GM18873 (cell line): ENCODE measurements around the gene SPATA1.
"Not testable (repeated sequence)": the region's sequence is repeated elsewhere in the genome, so short reads cannot be mapped to it uniquely, and the experiment has no call there.

ENCODE experiments used
- ATAC-seq: cut with Tn5 transposase; IDR thresholded peaks from one replicate; pipeline ENCODE4 v1.9.1; 2021; ENCODE audit warnings: mild to moderate bottlenecking, moderate library complexity, moderate number of reproducible peaks; ENCODE audit not compliant: unreplicated experiment, low FRiP score

SPATA1 gene

GRCh38 chr1:84584126-84584525 lies 77.9 kb downstream of the SPATA1 start:
- peak; percentile 49 for ATAC-seq

DNA sequence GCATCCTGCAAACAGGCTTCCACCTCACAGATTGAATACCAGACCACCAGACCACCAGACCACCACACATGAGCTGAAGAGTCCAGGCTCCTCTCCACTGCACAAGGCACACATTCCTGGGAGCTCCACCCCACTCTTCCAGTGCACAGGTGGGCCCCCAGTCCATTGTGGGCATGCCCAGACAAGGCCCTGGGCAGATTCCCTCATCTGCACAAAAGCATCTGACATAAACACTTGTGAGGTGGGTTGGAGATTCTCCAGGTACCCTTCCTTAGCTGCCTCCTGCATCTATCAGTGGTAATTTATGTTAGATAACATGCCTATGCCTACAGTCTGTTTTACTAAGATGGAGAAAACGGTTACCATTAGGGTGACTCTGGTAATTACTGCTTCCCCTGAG lies 79.6 kb downstream of the SPATA1 start:
- ATAC-seq = no peak

DNA sequence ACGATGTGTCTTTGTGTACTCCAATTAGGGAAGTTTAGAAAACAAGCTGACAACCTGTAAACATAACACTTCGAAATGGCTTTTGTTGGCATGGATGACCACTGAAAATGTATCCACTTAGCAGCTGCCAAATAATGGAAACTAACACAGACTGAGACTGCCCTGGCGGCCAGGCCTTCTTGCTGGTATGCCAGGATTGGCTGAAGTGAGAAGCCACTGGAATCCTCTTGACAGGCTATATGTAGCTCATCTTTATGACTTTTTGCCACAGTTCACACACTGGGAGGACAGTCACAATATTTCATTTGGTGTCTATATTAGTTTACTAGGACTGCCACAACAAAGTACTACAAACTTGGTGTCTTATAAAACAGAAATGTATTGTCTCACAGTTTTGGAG lies 80.9 kb downstream of the SPATA1 start:
- ATAC-seq = no peak

DNA sequence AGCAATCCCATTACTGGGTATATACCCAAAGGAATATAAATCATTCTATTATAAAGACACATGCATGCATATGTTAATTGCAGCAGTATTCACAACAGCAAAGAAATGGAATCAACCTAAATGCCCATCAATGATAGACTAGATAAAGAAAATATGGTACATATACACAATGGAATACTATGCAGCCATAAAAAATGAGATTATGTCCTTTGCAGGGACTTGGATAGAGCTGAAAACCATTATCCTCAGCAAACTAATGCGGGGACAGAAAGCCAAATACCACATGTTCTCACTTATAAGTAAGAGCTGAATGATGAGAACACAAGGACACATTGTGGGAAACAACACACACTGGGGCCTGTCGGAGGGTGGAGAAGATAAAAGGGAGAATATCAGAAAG lies 88.8 kb downstream of the SPATA1 start:
- not testable (repeated sequence) for ATAC-seq

- no peak for ATAC-seq
Observed at GRCh38 chr1:84597011-84597410, 90.8 kb downstream of the SPATA1 start.

DNA sequence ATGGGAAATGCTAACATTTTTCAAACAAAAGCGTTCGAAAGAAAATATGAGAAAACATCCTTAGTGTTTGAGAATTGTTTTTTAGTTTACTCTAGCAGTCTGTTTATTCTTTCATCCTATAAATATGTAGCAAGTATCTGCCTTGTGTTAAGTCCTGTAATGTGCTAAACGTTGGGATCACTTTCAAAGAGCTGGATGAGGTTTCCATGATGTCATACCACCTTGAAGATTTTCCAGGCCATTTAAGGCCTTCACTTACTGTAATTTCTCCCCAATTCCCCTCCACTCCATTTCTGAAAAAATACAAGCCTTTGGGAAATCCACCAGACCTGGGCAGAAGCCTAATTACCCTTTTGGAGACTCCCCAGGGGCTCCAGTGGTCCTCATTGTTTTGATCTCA lies 92.2 kb downstream of the SPATA1 start:
- no peak for ATAC-seq

- peak; percentile 76 for ATAC-seq
Observed at GRCh38 chr1:84598846-84599741, 92.9 kb downstream of the SPATA1 start.

DNA sequence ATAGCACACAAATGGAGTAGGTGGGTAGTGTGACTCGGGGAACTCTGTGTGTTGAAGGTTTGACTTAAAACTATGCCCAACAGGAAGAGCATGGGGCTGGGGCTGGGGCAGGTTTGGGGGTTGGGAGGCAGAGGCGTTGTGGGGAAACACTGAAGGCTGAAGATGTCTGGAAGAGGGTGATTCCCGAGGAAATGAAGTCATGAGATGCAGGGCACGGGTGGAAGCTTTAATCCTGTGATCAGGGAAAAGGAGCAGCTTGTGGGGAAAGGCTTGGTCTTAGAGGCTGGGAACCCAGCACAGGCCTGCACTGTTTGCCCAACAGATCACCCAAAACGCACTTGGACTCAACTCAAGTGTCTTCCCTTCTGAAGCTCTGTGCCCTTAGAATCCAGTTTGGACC lies 94.6 kb downstream of the SPATA1 start:
- no peak for ATAC-seq

DNA sequence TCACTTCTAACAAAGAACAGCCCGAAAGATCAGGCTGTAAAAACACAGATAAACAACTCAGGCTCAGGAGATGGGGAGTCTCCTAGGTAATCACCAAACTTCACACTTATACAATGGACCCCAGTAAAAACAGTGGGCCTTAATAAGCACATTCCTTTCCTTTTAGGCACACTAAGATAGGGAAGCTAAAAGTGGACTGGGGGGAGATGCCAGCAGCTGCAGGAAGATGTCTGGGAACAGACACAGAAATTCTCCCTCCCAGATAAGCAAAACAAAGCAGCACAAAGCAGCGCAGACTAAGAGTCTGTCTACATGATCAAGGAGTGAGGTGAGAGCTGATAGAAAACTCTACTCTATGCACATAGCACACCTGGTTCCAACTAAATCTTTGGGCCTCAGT lies 97.0 kb downstream of the SPATA1 start:
- ATAC-seq = no peak

DNA sequence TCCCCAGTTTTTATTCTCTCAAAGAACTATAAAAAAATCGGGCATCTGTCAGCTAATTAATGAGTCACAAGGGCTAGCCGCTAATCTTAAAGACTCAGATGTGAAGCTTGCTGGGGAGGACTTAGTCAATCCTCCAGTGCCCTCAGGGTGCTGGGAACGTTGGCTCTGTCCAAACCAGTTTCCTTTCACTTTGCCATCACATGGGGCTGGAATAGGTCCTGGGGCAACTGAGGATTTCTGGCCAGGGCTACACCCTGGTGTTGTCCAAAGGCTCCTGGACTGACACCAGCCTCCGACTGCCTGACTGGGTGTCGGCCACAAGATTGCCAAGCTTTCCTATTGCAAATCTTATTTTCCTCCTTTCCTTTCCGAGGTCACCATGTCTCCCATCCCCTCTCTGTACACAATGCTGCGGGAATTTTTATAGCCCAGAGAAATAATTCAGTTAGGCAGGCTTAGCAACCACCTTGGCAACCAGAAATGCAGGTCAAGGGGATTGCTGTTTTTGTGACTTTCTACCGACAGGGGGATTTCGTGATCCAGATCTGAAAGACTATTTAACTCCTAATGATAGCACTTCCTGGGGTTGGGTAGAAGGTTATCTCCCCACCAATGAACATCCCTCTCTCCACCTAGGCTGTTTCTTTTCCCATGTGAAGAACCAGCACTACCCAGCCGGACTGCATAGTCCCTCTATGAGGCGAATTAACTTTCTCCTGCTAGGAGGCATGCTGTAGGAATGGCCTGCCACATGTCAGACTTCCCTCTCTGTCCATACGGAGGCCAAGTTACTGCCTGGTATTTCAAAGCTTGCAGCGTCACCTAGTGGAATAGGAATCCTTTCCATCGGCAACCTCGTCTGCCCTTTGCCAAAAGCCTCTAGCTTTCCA lies 98.0 kb downstream of the SPATA1 start:
- no peak for ATAC-seq

GRCh38 chr1:84605157-84605556 lies 99.0 kb downstream of the SPATA1 start:
- ATAC-seq = no peak

DNA sequence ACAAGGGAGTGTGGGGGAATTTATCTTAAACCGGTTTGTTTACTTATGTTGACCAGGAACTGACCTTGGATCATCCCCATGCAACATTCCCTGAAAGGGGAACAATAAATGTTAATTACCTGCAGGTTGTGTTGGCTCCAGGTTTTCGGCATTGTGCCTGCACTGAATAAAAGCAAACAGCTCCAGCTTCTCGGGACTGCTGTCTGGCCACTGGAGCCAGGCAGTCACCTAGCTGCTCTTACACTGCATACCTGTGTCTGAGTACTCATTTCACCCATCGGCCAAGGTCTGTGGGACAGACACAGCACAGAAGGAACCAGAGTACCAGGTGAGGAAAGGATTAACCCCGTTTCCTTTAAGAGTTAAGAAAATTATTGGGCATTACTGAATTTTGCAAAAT lies 100.8 kb downstream of the SPATA1 start:
- ATAC-seq = no peak

DNA sequence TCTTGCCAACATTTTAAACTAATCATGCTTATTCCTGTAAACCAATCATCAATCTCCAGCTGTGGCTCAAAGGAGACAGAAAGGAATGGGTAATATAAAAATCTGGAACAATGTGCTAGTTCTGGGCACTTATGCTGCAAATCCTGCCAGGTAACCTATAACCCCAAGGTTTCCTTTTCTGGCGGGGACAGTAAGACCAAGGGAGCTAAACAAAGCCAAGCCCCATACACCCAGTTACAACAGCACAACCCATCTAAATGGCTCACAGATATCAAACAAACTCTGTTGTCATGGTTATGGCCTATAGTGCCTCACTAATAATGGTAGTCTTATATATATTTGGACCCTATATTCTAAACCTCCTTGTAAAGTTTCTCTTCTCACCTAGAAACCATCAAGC lies 104.9 kb downstream of the SPATA1 start:
- no peak for ATAC-seq

- ATAC-seq = no peak
Observed at GRCh38 chr1:84611796-84612195, 105.6 kb downstream of the SPATA1 start.

DNA sequence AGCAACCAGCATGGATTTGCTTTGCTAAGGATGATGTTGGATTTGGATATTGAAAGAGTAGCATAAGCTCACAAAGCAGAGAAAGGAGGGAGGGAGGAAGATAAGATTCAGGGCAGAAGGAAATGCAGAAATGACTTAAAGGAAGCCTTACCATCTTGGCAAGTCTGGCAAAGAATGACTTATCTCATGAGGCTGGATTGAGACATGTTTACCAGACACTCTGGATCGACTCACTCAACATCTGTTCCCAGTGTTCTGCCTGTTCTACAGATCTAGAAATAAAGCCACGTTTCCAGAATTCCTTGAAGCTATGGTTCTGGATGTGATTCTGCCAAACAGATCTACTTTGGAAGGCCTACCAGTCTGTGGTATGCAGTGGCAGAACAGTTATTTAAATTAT lies 106.8 kb downstream of the SPATA1 start:
- ATAC-seq = no peak

DNA sequence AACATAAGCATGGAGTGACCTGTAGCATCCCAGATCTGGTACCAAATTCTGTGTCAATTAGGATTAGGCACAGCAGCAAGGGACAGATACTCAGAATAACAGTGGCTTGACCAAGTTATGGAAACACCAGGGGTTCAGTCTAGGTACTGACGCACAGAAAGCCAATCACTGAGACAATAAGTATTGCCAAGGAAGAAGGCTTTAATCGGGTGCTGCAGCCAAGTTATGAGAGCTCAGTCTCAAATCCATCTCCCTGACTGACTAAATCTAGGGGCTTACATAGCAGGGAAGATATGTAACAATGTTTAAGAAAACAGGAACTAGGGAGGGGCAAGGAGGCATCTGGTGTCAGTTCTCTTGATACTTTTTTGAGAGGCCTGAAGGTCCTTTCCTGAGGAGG lies 107.7 kb downstream of the SPATA1 start:
- ATAC-seq = no peak

- no peak for ATAC-seq
Observed at GRCh38 chr1:84615790-84616189, 109.6 kb downstream of the SPATA1 start.
